ENCODE data around the gene ITGAV. TPM values are rescaled to one million over a fixed set of nuclear protein-coding genes. Genes with fewer than 3 reads are reported as not detected.

Gene ITGAV
- total RNA-seq, 6 donors from 2014 or later, result 19.9 to 75.4 (median 58.7) TPM

- H3K36me3 ChIP-seq, result peaks cover 0 to 80% (median 14%) of the 10 kb centered on the region in 4 donors
- DNase-seq (no peak), ATAC-seq (ENCODE audit: low FRiP score in 2 of 2) (no peak)
- H3K9me3 ChIP-seq, result no peaks in the 10 kb centered on the region
- H3K27ac ChIP-seq, result no peak overlapping the region
- no peaks in the 10 kb centered on the region for H3K27me3 ChIP-seq
- H3K4me1 ChIP-seq, result no peaks in the 10 kb centered on the region
- no peak overlapping the region for H3K4me3 ChIP-seq
- WGBS, 2 donors, result 94 to 100% methylated on average over 1 of the region's 1 CpG
- TF ChIP-seq POLR2AphosphoS5 (IDR thresholded peaks at IDR 0.05) (no peak), EP300 (IDR thresholded peaks at IDR 0.05) (no peak), POLR2A (IDR thresholded peaks at IDR 0.05) (no peak), CTCF (IDR thresholded peaks at IDR 0.05) (no peak)
Measured at GRCh38 chr2:186653511-186653910, 63.7 kb downstream of the ITGAV start.

GRCh38 chr2:186659383-186659782, 69.5 kb downstream of the ITGAV start:
- no peak overlapping the region for H3K4me3 ChIP-seq
- DNase-seq (no peak), ATAC-seq (ENCODE audit: low FRiP score in 2 of 2) (no peak)
- no peaks in the 10 kb centered on the region for H3K4me1 ChIP-seq
- H3K36me3 ChIP-seq, result peaks cover 7 to 84% (median 20%) of the 10 kb centered on the region in 4 donors
- H3K27me3 ChIP-seq, result no peaks in the 10 kb centered on the region
- no peaks in the 10 kb centered on the region for H3K9me3 ChIP-seq
- TF ChIP-seq EP300 (IDR thresholded peaks at IDR 0.05), result no peak
- TF ChIP-seq POLR2A (IDR thresholded peaks at IDR 0.05), result no peak
- no peak for TF ChIP-seq CTCF (IDR thresholded peaks at IDR 0.05)
- no peak for TF ChIP-seq POLR2AphosphoS5 (IDR thresholded peaks at IDR 0.05)
- no peak overlapping the region for H3K27ac ChIP-seq

- DNase-seq, result no peak
- H3K27ac ChIP-seq, result no peak overlapping the region
- H3K27me3 ChIP-seq, result no peaks in the 10 kb centered on the region
- no peaks in the 10 kb centered on the region for H3K9me3 ChIP-seq
- TF ChIP-seq EP300 (IDR thresholded peaks at IDR 0.05) (no peak), POLR2AphosphoS5 (IDR thresholded peaks at IDR 0.05) (no peak), POLR2A (IDR thresholded peaks at IDR 0.05) (no peak), CTCF (IDR thresholded peaks at IDR 0.05) (no peak)
- WGBS, 2 donors, result 96 to 97% methylated on average over 5 of the region's 5 CpGs
- H3K4me3 ChIP-seq, result no peak overlapping the region
- ATAC-seq (ENCODE audit: low FRiP score in 2 of 2), result no peak
- H3K4me1 ChIP-seq, result no peaks in the 10 kb centered on the region
- peaks cover 26 to 85% (median 39%) of the 10 kb centered on the region in 4 donors for H3K36me3 ChIP-seq
Measured at GRCh38 chr2:186664385-186665043, 74.7 kb downstream of the ITGAV start.

GRCh38 chr2:186669146-186669545, 79.3 kb downstream of the ITGAV start:
- Histone ChIP-seq H3K4me3 (no peak overlapping the region), H3K27ac (no peak overlapping the region), H3K4me1 (no peaks in the 10 kb centered on the region), H3K9me3 (peaks cover 0 to 5% (median 0%) of the 10 kb centered on the region in 4 donors), H3K36me3 (peaks cover 41 to 96% (median 76%) of the 10 kb centered on the region in 4 donors), H3K27me3 (no peaks in the 10 kb centered on the region)
- no peak for TF ChIP-seq POLR2AphosphoS5 (IDR thresholded peaks at IDR 0.05)
- TF ChIP-seq EP300 (IDR thresholded peaks at IDR 0.05), result no peak
- no peak for TF ChIP-seq CTCF (IDR thresholded peaks at IDR 0.05)
- no peak for TF ChIP-seq POLR2A (IDR thresholded peaks at IDR 0.05)
- DNase-seq (no peak), ATAC-seq (ENCODE audit: low FRiP score in 2 of 2) (no peak)
- WGBS, 2 donors, result 91 to 95% methylated on average over 1 of the region's 1 CpG

- Histone ChIP-seq H3K9me3 (peaks cover 0 to 5% (median 0%) of the 10 kb centered on the region in 4 donors), H3K36me3 (peaks cover 43 to 96% (median 70%) of the 10 kb centered on the region in 4 donors), H3K4me1 (no peaks in the 10 kb centered on the region), H3K27ac (no peak overlapping the region), H3K27me3 (no peaks in the 10 kb centered on the region), H3K4me3 (no peak overlapping the region)
- TF ChIP-seq EP300 (IDR thresholded peaks at IDR 0.05) (no peak), POLR2A (IDR thresholded peaks at IDR 0.05) (no peak), CTCF (IDR thresholded peaks at IDR 0.05) (no peak), POLR2AphosphoS5 (IDR thresholded peaks at IDR 0.05) (no peak)
- WGBS, 2 donors, result 92 to 93% methylated on average over 2 of the region's 2 CpGs
- DNase-seq, result no peak
- no peak for ATAC-seq (ENCODE audit: low FRiP score in 2 of 2)
Measured at GRCh38 chr2:186670831-186671230, 81.0 kb downstream of the ITGAV start.
